ENCODE data around the gene AURKB. TPM values are rescaled to one million over a fixed set of nuclear protein-coding genes. Genes with fewer than 3 reads are reported as not detected.

AURKB gene
- total and polyA plus RNA-seq, 2 of the 13 experiments (the other 11 are each of a cell fraction or from before 2014, with no cell fraction given) = 29.5 to 75.3 TPM

DNA sequence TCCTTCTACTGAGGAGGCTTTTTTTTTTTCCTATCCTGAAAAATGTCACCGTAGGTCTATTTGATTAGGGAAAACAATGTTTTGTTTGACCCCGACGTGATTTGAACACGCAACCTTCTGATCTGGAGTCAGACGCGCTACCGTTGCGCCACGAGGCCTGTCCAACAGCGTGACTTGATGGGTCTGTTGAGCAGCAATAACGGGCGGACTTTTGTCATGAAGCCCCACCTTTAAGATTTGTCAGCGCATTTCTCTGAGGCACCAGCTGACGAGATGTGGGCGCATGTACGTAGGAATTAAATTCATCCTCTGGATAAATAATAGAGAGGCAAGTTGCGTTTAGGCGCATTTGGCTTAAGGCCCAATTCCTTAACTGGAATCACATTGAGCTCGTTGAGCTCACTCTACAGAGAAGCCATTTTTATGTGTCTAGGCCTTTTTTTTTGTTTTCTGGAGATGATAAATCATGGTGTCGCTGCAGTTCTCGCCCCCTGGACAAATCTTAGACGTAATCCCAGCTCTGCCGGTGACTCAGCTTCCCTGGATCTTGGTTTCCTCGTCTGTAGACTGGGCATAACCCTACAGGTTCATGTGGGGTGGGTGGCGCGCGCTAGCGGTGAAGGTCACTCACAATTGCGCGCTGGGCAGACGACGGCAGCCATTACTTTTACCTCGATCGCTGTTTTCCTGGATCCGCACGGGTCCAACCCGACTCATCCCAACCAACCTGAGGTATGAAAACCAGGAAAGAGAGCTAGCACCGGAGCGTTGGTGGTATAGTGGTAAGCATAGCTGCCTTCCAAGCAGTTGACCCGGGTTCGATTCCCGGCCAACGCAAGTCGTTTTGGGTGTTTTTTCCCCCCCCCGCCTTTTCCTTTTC, 10.6 kb upstream of the AURKB start (continued):
- TF ChIP-seq SRSF4 (IDR thresholded peaks at IDR 0.05; ENCODE audit: low read depth, low read length, poor library complexity, severe bottlenecking) (no peak), ZNF691 (CRISPR knock-in tag; IDR thresholded peaks at IDR 0.05; ENCODE audit: borderline replicate concordance, low read depth) (no peak), AHR (CRISPR knock-in tag; IDR thresholded peaks at IDR 0.05) (no peak), HNF1B (CRISPR knock-in tag; IDR thresholded peaks at IDR 0.05) (0 out of 2 replicates have a peak, but pooled peaks have one; percentile 8), CEBPB (IDR thresholded peaks at IDR 0.05; ENCODE audit: borderline replicate concordance, low read depth, low read length) (peak; percentile 34; the same call in 1 of the 2 replicates), MLX (CRISPR knock-in tag; IDR thresholded peaks at IDR 0.05) (no peak), HOXA7 (CRISPR knock-in tag; IDR thresholded peaks at IDR 0.05) (no peak), KDM4B (CRISPR knock-in tag; IDR thresholded peaks at IDR 0.05) (no peak; the same call in 1 of the 2 replicates), KLF9 (CRISPR knock-in tag; IDR thresholded peaks at IDR 0.05; ENCODE audit: low read depth) (no peak), ZNF746 (CRISPR knock-in tag; IDR thresholded peaks at IDR 0.05) (no peak; the same call in 1 of the 2 replicates), NBN (conservative IDR thresholded peaks at IDR 0.05) (no peak), ZNF790 (CRISPR knock-in tag; IDR thresholded peaks at IDR 0.05; ENCODE audit: borderline replicate concordance) (no peak), E2F5 (CRISPR knock-in tag; conservative IDR thresholded peaks at IDR 0.05) (no peak; the same call in 1 of the 2 replicates), ZNF547 (CRISPR knock-in tag; IDR thresholded peaks at IDR 0.05) (peak; percentile 37; the same call in 1 of the 2 replicates), PRDM15 (CRISPR knock-in tag; IDR thresholded peaks at IDR 0.05) (no peak), POLR2AphosphoS5 (IDR thresholded peaks at IDR 0.05; ENCODE audit: low read depth, low read length) (no peak), CCDC6 (CRISPR knock-in tag; IDR thresholded peaks at IDR 0.05) (0 out of 2 replicates have a peak, but pooled peaks have one; percentile 43), HNRNPUL1 (IDR thresholded peaks at IDR 0.05; ENCODE audit: low read depth, low read length) (no peak), ZFP36 (IDR thresholded peaks at IDR 0.05; ENCODE audit: borderline replicate concordance, low read depth, low read length, partially characterized antibody) (no peak), ZNF674 (CRISPR knock-in tag; IDR thresholded peaks at IDR 0.05; ENCODE audit: low read depth) (no peak), ZNF34 (CRISPR knock-in tag; IDR thresholded peaks at IDR 0.05; ENCODE audit: borderline replicate concordance) (no peak; the same call in 1 of the 2 replicates), ZNF496 (CRISPR knock-in tag; IDR thresholded peaks at IDR 0.05; ENCODE audit: insufficient replicate concordance) (no peak)

All from HepG2 (cell line).